MM.1S (cell line): ENCODE results near the gene LRRC8D.

Source experiments
- CTCF ChIP-seq: fragments of 300-600 bp; sonication (generic); IDR thresholded peaks from 2 replicates; pipeline ENCODE4 v1.5.1; 2016; ENCODE audit warnings: antibody characterized with exemption, low read length, mixed read lengths
- EZH2 ChIP-seq: fragments of 300-600 bp; sonication (generic); optimal IDR thresholded peaks from 2 replicates; pipeline ENCODE3; 2017; ENCODE audit warnings: low read depth, mild to moderate bottlenecking, antibody characterized with exemption, low read length, mixed read lengths
- EZH2phosphoT487 ChIP-seq: fragments of 300-600 bp; sonication (generic); IDR thresholded peaks from 2 replicates; pipeline ENCODE4 v1.6.1; 2018; ENCODE audit warnings: antibody characterized with exemption, low read length

GRCh38 chr1:89826594-89826993 is 5.8 kb downstream of the LRRC8D start:
- no peak for TF ChIP-seq CTCF
- TF ChIP-seq EZH2phosphoT487: no peak
- TF ChIP-seq EZH2: no peak
